Measurements from ENCODE around the gene CLCN1.
"Not testable (repeated sequence)": the region's sequence is repeated elsewhere in the genome, so short reads cannot be mapped to it uniquely, and the experiment has no call there.

Gene CLCN1

GRCh38 chr7:143384148-143384547, 68.2 kb downstream of the CLCN1 start:
- Histone ChIP-seq H3K27me3 (ENCODE audit: low read depth) (no peaks in the 10 kb centered on the region), H3K36me3 (replicated peaks) (peaks cover 31% of the 10 kb centered on the region), H3K4me3 (no peak overlapping the region), H3K9me3 (no peaks in the 10 kb centered on the region), H3K4me1 (peaks cover 18% of the 10 kb centered on the region)
- DNase-seq (ENCODE audit: low spot score in 2 of 2) = no peak
- in situ Hi-C loops (cut with MboI; ENCODE audit: low sequenced_read_pairs) = no loop called here

- H3K4me1 ChIP-seq = peaks cover 10% of the 10 kb centered on the region
- in situ Hi-C loops (cut with MboI; ENCODE audit: low sequenced_read_pairs) = no loop called here
- no peaks in the 10 kb centered on the region for H3K27me3 ChIP-seq (ENCODE audit: low read depth)
- no peak for DNase-seq (ENCODE audit: low spot score in 2 of 2)
- peaks cover 39% of the 10 kb centered on the region for H3K36me3 ChIP-seq (replicated peaks)
- H3K9me3 ChIP-seq = no peaks in the 10 kb centered on the region
- H3K4me3 ChIP-seq = no peak overlapping the region
Observed at GRCh38 chr7:143384661-143385631, 69.0 kb downstream of the CLCN1 start.

- DNase-seq (ENCODE audit: low spot score in 2 of 2) = no peak
- Histone ChIP-seq H3K27me3 (ENCODE audit: low read depth) (no peaks in the 10 kb centered on the region), H3K4me1 (peaks cover 9% of the 10 kb centered on the region), H3K9me3 (no peaks in the 10 kb centered on the region), H3K4me3 (no peak overlapping the region), H3K36me3 (replicated peaks) (peaks cover 47% of the 10 kb centered on the region)
- in situ Hi-C loops (cut with MboI; ENCODE audit: low sequenced_read_pairs) = no loop called here
Observed at GRCh38 chr7:143385891-143386781, 70.2 kb downstream of the CLCN1 start.

GRCh38 chr7:143387156-143387975, 71.5 kb downstream of the CLCN1 start:
- in situ Hi-C loops (cut with MboI; ENCODE audit: low sequenced_read_pairs) = no loop called here
- no peak for DNase-seq (ENCODE audit: low spot score in 2 of 2)
- H3K4me3 ChIP-seq = no peak overlapping the region

GRCh38 chr7:143388051-143388450, 72.1 kb downstream of the CLCN1 start:
- Histone ChIP-seq H3K4me3 (no peak overlapping the region), H3K4me1 (peaks cover 9% of the 10 kb centered on the region), H3K27me3 (ENCODE audit: low read depth) (no peaks in the 10 kb centered on the region), H3K9me3 (no peaks in the 10 kb centered on the region), H3K36me3 (replicated peaks) (peaks cover 52% of the 10 kb centered on the region)
- no peak for DNase-seq (ENCODE audit: low spot score in 2 of 2)
- in situ Hi-C loops (cut with MboI; ENCODE audit: low sequenced_read_pairs) = no loop called here

More at GRCh38 chr7:143387156-143387975, 71.5 kb downstream of the CLCN1 start:
- Histone ChIP-seq H3K27me3 (ENCODE audit: low read depth) (no peaks in the 10 kb centered on the region), H3K9me3 (no peaks in the 10 kb centered on the region), H3K36me3 (replicated peaks) (peaks cover 56% of the 10 kb centered on the region), H3K4me1 (peaks cover 9% of the 10 kb centered on the region)

GRCh38 chr7:143388491-143389101, 72.7 kb downstream of the CLCN1 start:
- Histone ChIP-seq H3K4me1 (peaks cover 6% of the 10 kb centered on the region), H3K27me3 (ENCODE audit: low read depth) (no peaks in the 10 kb centered on the region), H3K4me3 (no peak overlapping the region), H3K36me3 (replicated peaks) (peaks cover 50% of the 10 kb centered on the region), H3K9me3 (no peaks in the 10 kb centered on the region)
- in situ Hi-C loops (cut with MboI; ENCODE audit: low sequenced_read_pairs) = no loop called here
- no peak for DNase-seq (ENCODE audit: low spot score in 2 of 2)

- Histone ChIP-seq H3K27me3 (ENCODE audit: low read depth) (no peaks in the 10 kb centered on the region), H3K9me3 (no peaks in the 10 kb centered on the region), H3K4me1 (no peaks in the 10 kb centered on the region), H3K36me3 (replicated peaks) (peaks cover 45% of the 10 kb centered on the region), H3K4me3 (no peak overlapping the region)
- in situ Hi-C loops (cut with MboI; ENCODE audit: low sequenced_read_pairs) = no loop called here
- DNase-seq (ENCODE audit: low spot score in 2 of 2) = no peak
Observed at GRCh38 chr7:143389316-143390103, 73.6 kb downstream of the CLCN1 start.

- no peak overlapping the region for H3K4me3 ChIP-seq
- in situ Hi-C loops (cut with MboI; ENCODE audit: low sequenced_read_pairs) = no loop called here
Observed at GRCh38 chr7:143390104-143390772, 74.3 kb downstream of the CLCN1 start.

GRCh38 chr7:143390773-143391317, 74.9 kb downstream of the CLCN1 start:
- in situ Hi-C loops (cut with MboI; ENCODE audit: low sequenced_read_pairs) = no loop called here
- H3K36me3 ChIP-seq (replicated peaks) = peaks cover 41% of the 10 kb centered on the region
- H3K4me1 ChIP-seq = no peaks in the 10 kb centered on the region

More at GRCh38 chr7:143390104-143390772, 74.3 kb downstream of the CLCN1 start:
- H3K27me3 ChIP-seq (ENCODE audit: low read depth) = no peaks in the 10 kb centered on the region
- peaks cover 42% of the 10 kb centered on the region for H3K36me3 ChIP-seq (replicated peaks)
- no peaks in the 10 kb centered on the region for H3K4me1 ChIP-seq
- no peak for DNase-seq (ENCODE audit: low spot score in 2 of 2)
- H3K9me3 ChIP-seq = no peaks in the 10 kb centered on the region

GRCh38 chr7:143391462-143392404, 75.8 kb downstream of the CLCN1 start:
- no peaks in the 10 kb centered on the region for H3K4me1 ChIP-seq
- in situ Hi-C loops (cut with MboI; ENCODE audit: low sequenced_read_pairs) = no loop called here
- H3K9me3 ChIP-seq = no peaks in the 10 kb centered on the region
- peaks cover 41% of the 10 kb centered on the region for H3K36me3 ChIP-seq (replicated peaks)
- no peak for DNase-seq (ENCODE audit: low spot score in 2 of 2)
- H3K27me3 ChIP-seq (ENCODE audit: low read depth) = no peaks in the 10 kb centered on the region
- H3K4me3 ChIP-seq = no peak overlapping the region

More at GRCh38 chr7:143390773-143391317, 74.9 kb downstream of the CLCN1 start:
- Histone ChIP-seq H3K9me3 (no peaks in the 10 kb centered on the region), H3K27me3 (ENCODE audit: low read depth) (no peaks in the 10 kb centered on the region), H3K4me3 (no peak overlapping the region)
- no peak for DNase-seq (ENCODE audit: low spot score in 2 of 2)

GRCh38 chr7:143392427-143392826, 76.5 kb downstream of the CLCN1 start:
- in situ Hi-C loops (cut with MboI; ENCODE audit: low sequenced_read_pairs); H3K4me3 ChIP-seq; DNase-seq (ENCODE audit: low spot score in 2 of 2); H3K4me1 ChIP-seq; H3K27me3 ChIP-seq (ENCODE audit: low read depth); H3K9me3 ChIP-seq: not testable (repeated sequence)
- peaks cover 39% of the 10 kb centered on the region for H3K36me3 ChIP-seq (replicated peaks)

Measured in HAP-1 (cell line).